Coronary artery (tissue), 2 donors: ENCODE measurements around the gene CRIP3.

Source experiments
- DNase-seq: peaks from one replicate; pipeline ENCODE4 v3.0.0-alpha.2; 2017; ENCODE audit warnings: low spot score
- H3K27ac ChIP-seq, 2 donors: fragments of 200-600 bp; sonication (generic); one replicate each; pipeline ENCODE4 v1.5.1; 2016 to 2019
- H3K4me3 ChIP-seq: fragments of 200-600 bp; sonication (generic); 2 replicates; pipeline ENCODE4 v1.5.1; 2016; ENCODE audit warnings: mild to moderate bottlenecking, moderate library complexity
- CTCF ChIP-seq: fragments of 200-600 bp; sonication (generic); IDR thresholded peaks from one replicate; pipeline ENCODE4 v1.5.1; 2019; ENCODE audit warnings: antibody characterized with exemption

Gene CRIP3

GRCh38 chr6:43299338-43300293 is 9.0 kb downstream of the CRIP3 start:
- no peak overlapping the region for H3K27ac ChIP-seq
- no peak overlapping the region for H3K4me3 ChIP-seq
- DNase-seq: no peak
- TF ChIP-seq CTCF: no peak

- DNase-seq: no peak
- H3K27ac ChIP-seq: no peak overlapping the region
- no peak for TF ChIP-seq CTCF
- H3K4me3 ChIP-seq: no peak overlapping the region
Observed at GRCh38 chr6:43298565-43299337, 9.9 kb downstream of the CRIP3 start.

GRCh38 chr6:43297644-43298564 is 10.7 kb downstream of the CRIP3 start, which contains the start of gene SLC22A7:
Gene SLC22A7, plus strand, starts transcription at chr6:43298260. Its CDS starts 99 bp downstream, at chr6:43298359.
- Histone ChIP-seq H3K4me3 (no peak within 1 kb of the TSS), H3K27ac (no peak within 1 kb of the TSS)
- no peak for TF ChIP-seq CTCF
- no peak for DNase-seq

- no peak overlapping the region for H3K4me3 ChIP-seq
- no peak overlapping the region for H3K27ac ChIP-seq
- no peak for DNase-seq
- no peak for TF ChIP-seq CTCF
Observed at GRCh38 chr6:43296780-43297497, 11.7 kb downstream of the CRIP3 start.

GRCh38 chr6:43295456-43295855 is 13.2 kb downstream of the CRIP3 start:
- H3K4me3 ChIP-seq: no peak overlapping the region
- no peak for TF ChIP-seq CTCF
- DNase-seq: no peak
- no peak overlapping the region for H3K27ac ChIP-seq

GRCh38 chr6:43294536-43294935 is 14.1 kb downstream of the CRIP3 start:
- no peak for TF ChIP-seq CTCF
- H3K27ac ChIP-seq: no peak overlapping the region
- H3K4me3 ChIP-seq: no peak overlapping the region
- DNase-seq: no peak
